ENCODE results near the gene NDE1.

DNA sequence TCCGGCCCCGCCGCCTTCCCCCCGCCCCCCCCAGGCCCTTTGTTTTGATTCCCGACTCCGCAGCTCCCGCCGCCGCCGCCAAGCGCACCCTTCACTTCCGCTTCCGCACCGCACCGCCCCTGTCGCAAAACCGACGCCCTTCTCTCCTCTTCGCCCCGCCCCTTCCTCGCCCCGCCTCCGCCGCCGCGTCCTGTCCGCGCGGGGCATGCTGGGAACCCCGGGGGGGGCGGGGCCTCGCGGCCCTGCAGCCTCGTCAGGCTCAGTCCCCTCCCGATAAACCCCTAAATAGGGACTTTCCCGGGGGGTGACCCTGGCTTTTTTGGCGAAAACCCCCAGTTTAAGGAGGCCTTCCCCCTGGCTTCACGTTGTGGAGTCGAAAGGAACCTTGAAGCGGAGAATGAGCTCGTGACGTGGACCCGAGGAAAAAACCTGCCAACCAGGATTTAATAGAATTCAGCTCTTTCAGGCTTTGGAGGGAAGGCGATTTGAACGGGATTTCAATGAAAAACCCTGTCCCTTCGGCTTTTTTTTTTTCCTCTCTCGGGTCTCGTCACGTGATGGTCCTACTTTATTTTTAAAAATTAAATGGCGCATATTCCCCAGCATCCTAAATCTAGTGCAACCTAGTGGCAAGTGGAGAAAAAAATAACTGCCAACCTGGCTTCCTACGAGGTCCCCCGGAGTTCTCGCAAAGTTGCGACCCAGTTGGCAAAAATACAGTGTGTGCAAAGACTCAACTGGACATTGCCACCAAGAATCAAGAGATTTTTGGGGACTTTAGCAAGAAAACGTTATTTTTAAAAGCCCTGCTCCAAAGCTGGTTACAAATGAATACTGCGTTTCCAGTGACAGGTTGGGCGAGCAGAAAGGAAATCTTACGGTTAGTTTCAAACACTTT, 6.7 kb upstream of the NDE1 start, which contains the start of gene MARF1:
- TF ChIP-seq GABPA (IDR thresholded peaks at IDR 0.05; ENCODE audit: low read depth), result peak; percentile 86
- TF ChIP-seq, protein P1, sequence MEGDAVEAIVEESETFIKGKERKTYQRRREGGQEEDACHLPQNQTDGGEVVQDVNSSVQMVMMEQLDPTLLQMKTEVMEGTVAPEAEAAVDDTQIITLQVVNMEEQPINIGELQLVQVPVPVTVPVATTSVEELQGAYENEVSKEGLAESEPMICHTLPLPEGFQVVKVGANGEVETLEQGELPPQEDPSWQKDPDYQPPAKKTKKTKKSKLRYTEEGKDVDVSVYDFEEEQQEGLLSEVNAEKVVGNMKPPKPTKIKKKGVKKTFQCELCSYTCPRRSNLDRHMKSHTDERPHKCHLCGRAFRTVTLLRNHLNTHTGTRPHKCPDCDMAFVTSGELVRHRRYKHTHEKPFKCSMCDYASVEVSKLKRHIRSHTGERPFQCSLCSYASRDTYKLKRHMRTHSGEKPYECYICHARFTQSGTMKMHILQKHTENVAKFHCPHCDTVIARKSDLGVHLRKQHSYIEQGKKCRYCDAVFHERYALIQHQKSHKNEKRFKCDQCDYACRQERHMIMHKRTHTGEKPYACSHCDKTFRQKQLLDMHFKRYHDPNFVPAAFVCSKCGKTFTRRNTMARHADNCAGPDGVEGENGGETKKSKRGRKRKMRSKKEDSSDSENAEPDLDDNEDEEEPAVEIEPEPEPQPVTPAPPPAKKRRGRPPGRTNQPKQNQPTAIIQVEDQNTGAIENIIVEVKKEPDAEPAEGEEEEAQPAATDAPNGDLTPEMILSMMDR (IDR thresholded peaks at IDR 0.05), result peak; percentile 60
- TF ChIP-seq TEAD4 (IDR thresholded peaks at IDR 0.05; ENCODE audit: borderline replicate concordance, insufficient read depth), result no peak
- TF ChIP-seq SIN3A (IDR thresholded peaks at IDR 0.05; ENCODE audit: borderline replicate concordance, low read depth, low read length), result 0 out of 2 replicates have a peak, but pooled peaks have one; percentile 24
- TF ChIP-seq RAD21 (IDR thresholded peaks at IDR 0.05; ENCODE audit: low read length), result peak; percentile 31; the same call in 1 of the 2 replicates
- TF ChIP-seq EP300 (IDR thresholded peaks at IDR 0.05; ENCODE audit: borderline replicate concordance in 1 of 2, low read depth in 1 of 2, low read length in 1 of 2), result no peak
- TF ChIP-seq NFIC (IDR thresholded peaks at IDR 0.05; ENCODE audit: borderline replicate concordance), result no peak
- no peak for TF ChIP-seq TCF12 (IDR thresholded peaks at IDR 0.05)
- no peak for TF ChIP-seq NRF1 (IDR thresholded peaks at IDR 0.05; ENCODE audit: low read depth, low read length)
- peak; percentile 97 for TF ChIP-seq POLR2AphosphoS5 (IDR thresholded peaks at IDR 0.05; ENCODE audit: low read depth, low read length)
- TF ChIP-seq YY1 (IDR thresholded peaks at IDR 0.05; ENCODE audit: low read depth), result peak; percentile 77
- TF ChIP-seq, protein P2, sequence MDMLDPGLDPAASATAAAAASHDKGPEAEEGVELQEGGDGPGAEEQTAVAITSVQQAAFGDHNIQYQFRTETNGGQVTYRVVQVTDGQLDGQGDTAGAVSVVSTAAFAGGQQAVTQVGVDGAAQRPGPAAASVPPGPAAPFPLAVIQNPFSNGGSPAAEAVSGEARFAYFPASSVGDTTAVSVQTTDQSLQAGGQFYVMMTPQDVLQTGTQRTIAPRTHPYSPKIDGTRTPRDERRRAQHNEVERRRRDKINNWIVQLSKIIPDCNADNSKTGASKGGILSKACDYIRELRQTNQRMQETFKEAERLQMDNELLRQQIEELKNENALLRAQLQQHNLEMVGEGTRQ (IDR thresholded peaks at IDR 0.05; ENCODE audit: borderline replicate concordance, low read depth, low read length), result peak; percentile 63

Measured in SK-N-SH (cell line).